Erythroblast (primary cell): ENCODE data around the gene SMPX.

Experiments
- DNase-seq, 2 experiments: peaks; one replicate each; lab custom pipeline; 2025; lab: John Stamatoyannopoulos, UW
- GATA1 ChIP-seq: IDR thresholded peaks from 2 replicates; pipeline ENCODE4 v1.6.1; 2011; ENCODE audit warnings: low read depth, mild to moderate bottlenecking, control low read depth, low read length, moderate library complexity
- POLR2A ChIP-seq: IDR thresholded peaks from 2 replicates; pipeline ENCODE4 v1.6.1; 2011; ENCODE audit warnings: mild to moderate bottlenecking, low read length

SMPX gene

DNA sequence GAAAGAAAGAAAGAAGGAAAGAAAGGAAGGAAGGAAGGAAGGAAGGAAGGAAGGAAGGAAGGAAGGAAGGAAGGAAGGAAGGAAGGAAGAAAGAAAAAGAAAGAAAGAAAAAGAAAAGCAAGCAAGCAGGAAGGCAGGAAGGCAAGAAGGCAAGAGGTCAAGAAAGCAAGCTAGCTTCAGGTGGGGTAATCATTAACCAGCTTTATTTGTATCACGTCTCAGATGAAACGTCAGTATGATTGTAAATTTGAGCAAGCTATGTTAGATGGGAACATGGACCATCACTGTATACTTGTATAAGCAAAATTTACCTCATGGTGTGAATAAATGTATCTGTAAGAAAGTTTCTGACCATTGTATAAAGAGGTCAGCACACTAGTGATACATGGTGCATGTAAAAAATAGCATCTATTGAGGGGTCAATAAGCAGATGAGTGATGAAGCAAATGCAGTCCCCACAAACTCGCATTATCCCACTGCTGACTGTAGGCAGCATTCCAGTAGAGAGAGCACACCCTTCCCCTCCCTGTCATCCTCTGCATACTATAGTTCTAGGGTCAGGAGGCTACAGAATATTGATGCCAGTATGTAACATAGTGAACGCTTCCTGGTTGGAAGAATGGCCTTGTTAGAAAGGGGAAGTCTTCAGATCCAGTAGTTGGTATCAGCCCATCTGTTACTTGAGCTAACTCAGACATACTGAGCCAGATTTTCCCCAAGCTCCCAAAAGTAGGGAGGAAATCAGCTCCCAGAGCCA, 83.3 kb downstream of the SMPX start:
- TF ChIP-seq GATA1 (no peak), POLR2A (no peak)
- no peak for DNase-seq

DNA sequence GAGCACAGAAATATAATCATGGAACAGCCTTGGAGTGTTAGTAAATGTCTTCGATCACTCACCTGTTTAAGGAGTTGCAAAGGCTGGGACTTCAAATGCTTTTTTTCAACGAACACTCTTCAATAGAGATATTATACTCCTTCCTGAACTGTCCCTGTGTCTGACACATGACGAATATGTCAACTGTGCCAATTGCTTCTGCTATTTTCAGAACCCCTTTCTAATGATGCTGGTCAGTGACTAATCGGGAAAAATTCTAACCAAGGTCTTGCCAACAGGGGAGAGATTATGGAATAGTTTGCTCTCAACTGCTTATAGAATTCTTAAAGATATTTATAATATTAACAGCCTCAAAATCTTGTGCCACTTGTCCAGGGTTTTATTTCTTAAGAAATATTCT, 91.2 kb downstream of the SMPX start:
- no peak for DNase-seq
- TF ChIP-seq POLR2A (no peak), GATA1 (no peak)

- no peak for DNase-seq
- TF ChIP-seq POLR2A (no peak), GATA1 (no peak)
Observed at GRCh38 chrX:21666252-21666651, 91.7 kb downstream of the SMPX start.

DNA sequence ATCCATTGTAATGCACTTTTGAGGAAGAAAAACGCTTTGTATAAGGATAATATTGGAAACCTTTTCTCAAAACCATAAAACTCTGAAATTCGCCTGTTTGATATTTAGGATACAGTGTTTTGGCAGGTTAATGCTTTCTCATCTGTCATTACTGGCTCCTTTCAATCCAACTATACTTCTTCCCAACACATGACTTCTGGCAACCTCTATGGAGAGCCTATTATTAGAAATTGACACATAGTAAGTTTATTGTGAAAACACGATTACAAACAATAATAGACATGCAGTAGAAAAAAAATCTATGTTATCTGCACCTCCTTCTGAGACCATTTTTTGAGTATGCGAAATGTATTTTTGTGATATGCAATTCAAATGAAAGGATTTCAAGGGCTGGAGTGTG, 95.2 kb downstream of the SMPX start:
- TF ChIP-seq GATA1 (no peak), POLR2A (no peak)
- DNase-seq, result no peak

DNA sequence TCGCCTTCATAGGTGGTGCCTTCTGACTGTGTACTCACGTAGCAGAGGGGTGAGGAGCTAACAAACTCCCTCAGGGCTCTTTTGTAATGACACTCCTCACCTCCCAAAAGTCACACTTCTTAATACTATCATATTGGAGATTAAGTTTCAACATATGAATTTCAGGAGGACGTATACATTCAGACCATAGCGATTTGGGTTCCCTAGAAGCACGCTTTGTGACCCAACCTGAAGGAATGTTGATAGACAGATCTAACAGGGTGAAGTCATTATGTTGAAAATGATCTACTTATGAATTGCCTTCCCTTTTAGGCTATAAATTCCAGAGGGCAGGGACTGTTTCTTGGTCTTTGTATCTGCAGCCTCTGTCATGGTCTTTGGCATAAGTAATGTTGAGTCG, 96.6 kb downstream of the SMPX start:
- no peak for TF ChIP-seq GATA1
- TF ChIP-seq POLR2A, result no peak
- DNase-seq, result no peak

GRCh38 chrX:21660156-21660555, 97.8 kb downstream of the SMPX start:
- TF ChIP-seq GATA1 (no peak), POLR2A (no peak)
- no peak for DNase-seq

DNA sequence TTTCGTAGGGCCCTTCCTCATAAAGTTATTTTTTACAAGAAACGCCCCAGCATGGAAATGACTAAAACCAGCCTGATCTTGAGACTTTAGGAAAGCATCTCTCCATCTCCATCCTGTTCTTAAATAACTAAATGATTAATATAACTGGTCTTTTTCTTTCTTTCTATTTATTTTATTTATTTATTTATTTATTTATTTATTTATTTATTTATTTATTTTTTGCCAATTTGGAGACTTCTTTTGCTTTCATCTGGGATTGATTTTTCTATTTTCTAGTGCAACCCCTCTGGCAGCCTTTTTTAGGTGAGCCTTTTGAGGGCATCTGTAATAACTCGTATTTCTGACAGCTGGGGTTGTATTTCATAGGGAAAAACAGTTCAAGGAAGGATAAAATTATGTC, 98.6 kb downstream of the SMPX start:
- no peak for DNase-seq
- TF ChIP-seq GATA1 (no peak), POLR2A (no peak)

DNA sequence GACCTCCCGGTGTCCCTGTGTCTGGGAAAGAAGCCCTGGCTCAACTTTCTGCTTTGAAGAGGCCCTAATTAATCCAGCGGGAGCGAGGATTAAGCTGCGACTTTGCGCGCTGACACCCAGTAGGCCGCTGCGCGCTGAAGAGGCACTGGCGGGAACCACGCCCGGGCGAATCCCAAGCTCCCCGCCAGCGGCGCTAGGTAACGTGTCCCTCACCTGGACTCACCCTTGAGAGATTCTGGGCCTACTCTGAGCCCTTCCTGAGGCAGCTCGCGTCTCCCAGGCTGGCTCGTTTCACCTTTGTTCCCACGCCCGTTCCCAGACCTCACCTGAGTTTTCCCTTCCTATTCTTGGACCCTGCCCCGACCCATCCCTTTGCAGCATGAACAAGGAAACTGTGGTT, 99.2 kb downstream of the SMPX start:
- no peak for TF ChIP-seq GATA1
- no peak for TF ChIP-seq POLR2A
- DNase-seq, result no peak

- TF ChIP-seq POLR2A (no peak), GATA1 (no peak)
- DNase-seq, result no peak
Observed at GRCh38 chrX:21658152-21658737, 99.7 kb downstream of the SMPX start, which contains the start of gene KLHL34. Gene KLHL34, minus strand, starts transcription at chrX:21658330. Its CDS starts 542 bp downstream, at chrX:21657788.

- DNase-seq, result no peak
- no peak for TF ChIP-seq POLR2A
- no peak for TF ChIP-seq GATA1
Observed at GRCh38 chrX:21657318-21658151, 100.4 kb downstream of the SMPX start.

DNA sequence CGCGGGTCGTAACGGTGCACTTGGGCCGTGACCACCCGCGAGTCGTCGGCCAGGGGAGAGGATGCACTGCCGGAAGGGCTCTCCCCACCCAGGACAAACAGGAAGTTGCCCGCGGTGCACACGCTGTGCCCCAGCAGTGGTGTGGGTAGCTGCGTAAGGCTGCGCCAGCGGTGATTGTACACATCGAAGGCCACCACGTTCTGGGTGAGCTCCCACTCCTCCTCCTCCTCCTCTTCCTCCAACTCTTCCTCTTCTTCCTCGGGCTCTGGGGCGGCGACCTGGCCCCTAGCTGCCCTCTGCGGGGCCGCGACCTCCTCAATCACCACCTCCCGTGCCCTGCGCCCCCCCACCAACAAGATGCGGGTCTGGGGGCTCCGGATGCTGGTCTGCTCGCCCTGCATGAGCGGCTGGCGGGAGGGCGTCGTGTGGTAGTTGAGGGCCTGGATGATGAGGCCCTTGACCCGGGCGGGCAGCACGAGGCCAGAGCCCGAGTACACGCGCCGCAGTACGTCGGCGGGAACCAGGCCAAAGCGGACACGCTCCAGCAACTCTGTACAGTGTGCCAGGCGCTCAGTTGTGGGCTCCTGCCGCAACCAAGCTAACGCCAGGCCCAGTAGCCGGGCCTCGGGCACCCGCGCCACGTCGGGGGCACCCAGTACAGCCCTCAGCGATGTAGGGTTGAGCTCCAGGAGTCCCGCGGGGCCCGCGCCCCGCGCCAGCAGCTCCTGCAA, 101.2 kb downstream of the SMPX start:
- no peak for TF ChIP-seq POLR2A
- DNase-seq, result no peak
